ENCODE data around the gene COL7A1.

- TF ChIP-seq CTCF (conservative IDR thresholded peaks at IDR 0.05; ENCODE audit: low read depth, low read length) (no peak), EZH2 (IDR thresholded peaks at IDR 0.05; ENCODE audit: borderline replicate concordance, low read depth, low read length, poor library complexity, severe bottlenecking) (no peak)
These were observed 24.7 kb upstream of the COL7A1 start for GRCh38 chr3:48619541-48620524.

Measured in A673 (cell line).